Caco-2 (cell line): ENCODE data around the gene GTPBP1. TPM values are rescaled to one million over a fixed set of nuclear protein-coding genes. Genes with fewer than 3 reads are reported as not detected.

Experiments used
- BruUV-seq: library from RNA; stranded (reverse); fragments of 400-500 nt; replicated peaks from 2 replicates; lab custom pipeline; 2021; lab: Mats Ljungman, UMichigan
- CTCF ChIA-PET: fragments of 300-600 bp; sonication (Branson Sonifier 250); formaldehyde crosslinking; loops from one replicate; lab custom pipeline; 2022; ENCODE audit warnings: antibody characterized with exemption; lab: Charles Lee
- POLR2A ChIA-PET: fragments of 300-600 bp; sonication (Branson Sonifier 250); formaldehyde crosslinking; loops from one replicate; lab custom pipeline; 2022; ENCODE audit warnings: antibody characterized with exemption; lab: Charles Lee
- DNase-seq, 2 experiments: peaks; one replicate each; pipeline versions ENCODE4 v3.0.0 to v3.0.0-alpha.2; 2020 to 2022
- H3K27me3 ChIP-seq: replicated peaks from 2 replicates; pipeline ENCODE4 v1.6.0; 2011; ENCODE audit warnings: low read length; ENCODE audit not compliant: control insufficient read depth, insufficient read depth
- H3K36me3 ChIP-seq: 2 replicates; pipeline ENCODE4 v1.5.1; 2011; ENCODE audit warnings: low read length; ENCODE audit not compliant: control insufficient read depth, insufficient read depth
- H3K4me1 ChIP-seq: fragments of 250-450 bp; sonication (Bioruptor Pico); 2 replicates; pipeline ENCODE4 v1.5.1; 2020; ENCODE audit warnings: mild to moderate bottlenecking
- H3K4me3 ChIP-seq: 2 replicates; pipeline ENCODE4 v1.5.1; 2011; ENCODE audit warnings: low read depth, mild to moderate bottlenecking, control low read depth, low read length
- H3K9me3 ChIP-seq: fragments of 250-450 bp; sonication (Bioruptor Pico); 2 replicates; pipeline ENCODE4 v1.5.1; 2020; ENCODE audit warnings: mild to moderate bottlenecking, moderate library complexity
- H3K27ac Mint-ChIP-seq: one replicate; pipeline ENCODE4 v1.8.0; 2022; ENCODE audit warnings: mixed read lengths; ENCODE audit not compliant: unreplicated experiment
- H3K27me3 Mint-ChIP-seq: one replicate; pipeline ENCODE4 v1.8.0; 2022; ENCODE audit warnings: mixed read lengths; ENCODE audit not compliant: insufficient read depth, unreplicated experiment
- H3K36me3 Mint-ChIP-seq: one replicate; pipeline ENCODE4 v1.8.0; 2022; ENCODE audit warnings: mild to moderate bottlenecking, mixed read lengths; ENCODE audit not compliant: insufficient read depth, unreplicated experiment
- H3K4me1 Mint-ChIP-seq: one replicate; pipeline ENCODE4 v1.8.0; 2022; ENCODE audit warnings: low read depth, mixed read lengths; ENCODE audit not compliant: unreplicated experiment
- H3K4me3 Mint-ChIP-seq: one replicate; pipeline ENCODE4 v1.8.0; 2022; ENCODE audit warnings: mild to moderate bottlenecking, moderate library complexity, mixed read lengths; ENCODE audit not compliant: unreplicated experiment
- H3K9me3 Mint-ChIP-seq: one replicate; pipeline ENCODE4 v1.8.0; 2022; ENCODE audit warnings: mixed read lengths; ENCODE audit not compliant: unreplicated experiment
- intact Hi-C: fragments of 100-400 bp; cut with micrococcal nuclease; formaldehyde crosslinking; loops from one replicate; pipeline ENCODE4 v1.10.0; 2022; ENCODE audit not compliant: unreplicated experiment
- total RNA-seq: library from RNA; stranded (reverse); gene quantifications from 2 replicates; pipeline ENCODE4 v1.2.3, GENCODE V29; 2022
- TF ChIP-seq, protein P1 (sequence below), 2 experiments: fragments of 200-600 bp in 1 of 2; IDR thresholded peaks; 1 replicate in 1 of 2; 2 replicates in 1 of 2; pipeline versions ENCODE4 v1.5.1 to v1.8.0; 2011 to 2022; ENCODE audit warnings: antibody characterized with exemption in 1 of 2, control low read depth in 1 of 2, inconsistent platforms in 1 of 2, low read depth in 1 of 2, low read length in 1 of 2, mild to moderate bottlenecking in 1 of 2, moderate library complexity in 1 of 2; ENCODE audit not compliant: insufficient read depth in 1 of 2, severe bottlenecking in 1 of 2, unreplicated experiment in 1 of 2

Gene GTPBP1
- total RNA-seq, 1 experiment from 2014 or later, result 47.2 TPM

DNA sequence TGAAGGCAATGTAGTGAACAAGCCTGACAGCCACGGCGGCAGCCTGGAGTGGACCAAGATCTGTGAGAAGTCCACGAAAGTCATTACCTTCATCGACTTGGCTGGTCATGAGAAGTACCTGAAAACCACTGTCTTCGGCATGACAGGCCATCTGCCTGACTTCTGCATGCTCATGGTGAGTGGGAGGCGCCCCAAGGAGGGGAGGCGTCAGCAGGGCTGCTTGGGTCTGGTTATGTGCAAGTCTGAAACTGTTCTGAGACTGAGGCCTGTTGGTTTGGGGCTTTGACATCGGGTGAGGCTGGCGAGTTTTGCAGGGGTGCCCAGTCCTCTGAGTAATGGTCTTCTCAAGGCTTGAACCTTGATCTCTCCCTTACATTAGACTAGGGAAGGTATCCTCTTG is 11.1 kb downstream of the GTPBP1 start:
- DNase-seq, result no peak
- TF ChIP-seq, protein P1, sequence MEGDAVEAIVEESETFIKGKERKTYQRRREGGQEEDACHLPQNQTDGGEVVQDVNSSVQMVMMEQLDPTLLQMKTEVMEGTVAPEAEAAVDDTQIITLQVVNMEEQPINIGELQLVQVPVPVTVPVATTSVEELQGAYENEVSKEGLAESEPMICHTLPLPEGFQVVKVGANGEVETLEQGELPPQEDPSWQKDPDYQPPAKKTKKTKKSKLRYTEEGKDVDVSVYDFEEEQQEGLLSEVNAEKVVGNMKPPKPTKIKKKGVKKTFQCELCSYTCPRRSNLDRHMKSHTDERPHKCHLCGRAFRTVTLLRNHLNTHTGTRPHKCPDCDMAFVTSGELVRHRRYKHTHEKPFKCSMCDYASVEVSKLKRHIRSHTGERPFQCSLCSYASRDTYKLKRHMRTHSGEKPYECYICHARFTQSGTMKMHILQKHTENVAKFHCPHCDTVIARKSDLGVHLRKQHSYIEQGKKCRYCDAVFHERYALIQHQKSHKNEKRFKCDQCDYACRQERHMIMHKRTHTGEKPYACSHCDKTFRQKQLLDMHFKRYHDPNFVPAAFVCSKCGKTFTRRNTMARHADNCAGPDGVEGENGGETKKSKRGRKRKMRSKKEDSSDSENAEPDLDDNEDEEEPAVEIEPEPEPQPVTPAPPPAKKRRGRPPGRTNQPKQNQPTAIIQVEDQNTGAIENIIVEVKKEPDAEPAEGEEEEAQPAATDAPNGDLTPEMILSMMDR (IDR thresholded peaks at IDR 0.05; ENCODE audit: insufficient read depth in 1 of 2, low read depth in 1 of 2, low read length in 1 of 2, severe bottlenecking in 1 of 2, unreplicated experiment in 1 of 2), result no peak
- Mint-ChIP-seq H3K4me1 (peaks cover 6% of the 10 kb centered on the region), H3K9me3 (no peaks in the 10 kb centered on the region), H3K4me3 (no peak overlapping the region), H3K27me3 (no peaks in the 10 kb centered on the region), H3K27ac (no peak overlapping the region), H3K36me3 (peaks cover 18% of the 10 kb centered on the region)
- Histone ChIP-seq H3K4me1 (no peaks in the 10 kb centered on the region), H3K9me3 (no peaks in the 10 kb centered on the region), H3K36me3 (peaks cover 7% of the 10 kb centered on the region), H3K27me3 (no peaks in the 10 kb centered on the region), H3K4me3 (no peak overlapping the region)
- CTCF ChIA-PET, result no interaction called here
- POLR2A ChIA-PET, result no interaction called here
- no TSS peak for BruUV-seq
- intact Hi-C loops, result no loop called here

DNA sequence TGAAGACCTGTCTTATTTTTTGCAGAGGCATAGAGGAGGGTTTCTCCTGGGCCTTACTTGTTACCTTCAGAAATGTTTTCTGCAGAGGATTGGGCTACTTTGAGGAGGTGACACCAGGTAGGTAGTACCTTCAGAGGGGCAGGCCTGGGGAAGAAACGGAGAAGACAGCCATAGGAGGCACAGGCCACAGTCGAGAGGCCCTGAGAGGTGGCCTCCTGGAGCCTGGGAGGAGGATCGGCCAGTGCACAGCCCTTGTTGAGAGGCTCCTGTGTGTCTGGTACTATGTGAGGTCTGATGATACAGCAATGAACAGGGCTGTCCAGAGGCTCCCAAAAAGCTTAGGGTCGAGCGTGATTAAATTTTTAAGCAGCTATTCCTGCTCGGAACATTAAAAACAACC is 11.5 kb downstream of the GTPBP1 start:
- no peaks in the 10 kb centered on the region for H3K9me3 ChIP-seq
- peaks cover 6% of the 10 kb centered on the region for H3K36me3 ChIP-seq
- no peak for DNase-seq
- intact Hi-C loops, result no loop called here
- no peaks in the 10 kb centered on the region for H3K4me1 ChIP-seq
- Mint-ChIP-seq H3K27me3 (no peaks in the 10 kb centered on the region), H3K9me3 (no peaks in the 10 kb centered on the region), H3K4me3 (no peak overlapping the region), H3K4me1 (peaks cover 2% of the 10 kb centered on the region), H3K36me3 (peaks cover 14% of the 10 kb centered on the region), H3K27ac (no peak overlapping the region)
- BruUV-seq, result no TSS peak
- no peak overlapping the region for H3K4me3 ChIP-seq
- POLR2A ChIA-PET, result no interaction called here
- no peaks in the 10 kb centered on the region for H3K27me3 ChIP-seq
- TF ChIP-seq, protein P1 (IDR thresholded peaks at IDR 0.05; ENCODE audit: insufficient read depth in 1 of 2, low read depth in 1 of 2, low read length in 1 of 2, severe bottlenecking in 1 of 2, unreplicated experiment in 1 of 2), result no peak
- CTCF ChIA-PET, result interaction anchor here (0.5 kb wide), 1 partner anchor 108 kb away, joined by 3 read pairs; no protein-coding TSS in a partner anchor

DNA sequence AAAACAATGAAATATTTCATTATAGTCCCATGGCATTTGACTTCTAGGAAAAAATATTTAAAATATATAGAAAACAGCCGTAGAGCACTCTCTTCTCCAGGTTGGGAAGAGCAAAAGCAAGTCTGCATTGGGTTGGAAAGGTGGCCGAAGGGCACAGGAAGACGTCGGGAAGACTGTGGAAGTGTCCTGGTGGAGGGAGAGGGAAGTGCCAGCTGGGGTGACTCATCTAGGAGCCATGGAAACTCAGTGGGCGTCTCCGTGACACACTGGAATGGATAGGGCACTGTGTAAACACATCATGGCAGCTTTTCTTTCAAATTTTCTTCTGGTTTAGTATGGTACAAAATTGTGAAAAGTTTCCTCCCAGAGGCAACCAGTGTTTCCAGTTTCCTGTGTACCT is 12.7 kb downstream of the GTPBP1 start:
- ChIA-PET CTCF (no interaction called here), POLR2A (interaction anchor here (1.0 kb wide), 1 partner anchor 13 kb away, joined by 3 read pairs; the partner anchor contains the start of gene GTPBP1)
- intact Hi-C loops, result no loop called here
- H3K27ac Mint-ChIP-seq, result no peak overlapping the region
- no peaks in the 10 kb centered on the region for H3K9me3 ChIP-seq
- no peaks in the 10 kb centered on the region for H3K27me3 ChIP-seq
- DNase-seq, result peak; percentile 40 to 57
- TF ChIP-seq, protein P1 (IDR thresholded peaks at IDR 0.05; ENCODE audit: insufficient read depth in 1 of 2, low read depth in 1 of 2, low read length in 1 of 2, severe bottlenecking in 1 of 2, unreplicated experiment in 1 of 2), result peak; percentile 33 to 43
- H3K4me3 Mint-ChIP-seq, result no peak overlapping the region
- peaks cover 3% of the 10 kb centered on the region for H3K36me3 ChIP-seq
- H3K4me1 Mint-ChIP-seq, result no peaks in the 10 kb centered on the region
- no peaks in the 10 kb centered on the region for H3K4me1 ChIP-seq
- no peaks in the 10 kb centered on the region for H3K9me3 Mint-ChIP-seq
- BruUV-seq, result no TSS peak
- no peaks in the 10 kb centered on the region for H3K27me3 Mint-ChIP-seq
- no peak overlapping the region for H3K4me3 ChIP-seq
- H3K36me3 Mint-ChIP-seq, result peaks cover 12% of the 10 kb centered on the region
